B cell (primary cell): ENCODE results near the gene ZIC2.

Experiments
- CTCF ChIP-seq: fragments of 200-600 bp; IDR thresholded peaks from one replicate; pipeline ENCODE4 v1.8.0; 2022; ENCODE audit warnings: antibody characterized with exemption, mild to moderate bottlenecking
- EZH2 ChIP-seq: IDR thresholded peaks from 2 replicates; pipeline ENCODE4 v1.6.1; 2012; ENCODE audit warnings: borderline replicate concordance, low read depth, mild to moderate bottlenecking, moderate library complexity, low read length; ENCODE audit not compliant: insufficient read depth, poor library complexity, severe bottlenecking

- TF ChIP-seq EZH2 (no peak), CTCF (no peak)
These were observed 48.7 kb upstream of the ZIC2 start for GRCh38 chr13:99932912-99933311.
